ENCODE data around the gene PON2. TPM values are rescaled to one million over a fixed set of nuclear protein-coding genes. Genes with fewer than 3 reads are reported as not detected.

PON2 gene
- polyA plus RNA-seq, 1 donor from 2014 or later, result 23.1 TPM

GRCh38 chr7:95411036-95411435 is 23.8 kb downstream of the PON2 start:
- H3K79me2 ChIP-seq (replicated peaks; ENCODE audit: insufficient read depth, low read length), result no peaks in the 10 kb centered on the region
- H3F3A ChIP-seq (ENCODE audit: insufficient read depth, low read length, poor library complexity, severe bottlenecking), result no peaks in the 10 kb centered on the region
- no peaks in the 10 kb centered on the region for H3K9me2 ChIP-seq (ENCODE audit: insufficient read depth, low read length)
- no peaks in the 10 kb centered on the region for H3K9me3 ChIP-seq (ENCODE audit: low read length)
- H2AFZ ChIP-seq (ENCODE audit: low read depth, low read length), result no peak overlapping the region
- no peaks in the 10 kb centered on the region for H3K36me3 ChIP-seq (ENCODE audit: insufficient read depth, low read length)
- no peak overlapping the region for H3K4me2 ChIP-seq (ENCODE audit: low read length)
- H3K27ac ChIP-seq (ENCODE audit: low read length), result no peak overlapping the region
- TF ChIP-seq EZH2 (IDR thresholded peaks at IDR 0.05; ENCODE audit: borderline replicate concordance, insufficient read depth, low read length, poor library complexity, severe bottlenecking) (no peak), TAF1 (IDR thresholded peaks at IDR 0.05; ENCODE audit: low read depth) (no peak), POLR2AphosphoS5 (IDR thresholded peaks at IDR 0.05) (no peak)
- no peak overlapping the region for H3K9ac ChIP-seq (ENCODE audit: low read length)
- H3K4me3 ChIP-seq (ENCODE audit: low read length), result no peak overlapping the region
- no peaks in the 10 kb centered on the region for H3K27me3 ChIP-seq (ENCODE audit: insufficient read depth, low read depth, low read length)
- H4K20me1 ChIP-seq (ENCODE audit: insufficient read depth), result no peaks in the 10 kb centered on the region

GRCh38 chr7:95407751-95408150 is 27.1 kb downstream of the PON2 start:
- Histone ChIP-seq H3K9me2 (ENCODE audit: insufficient read depth, low read length) (no peaks in the 10 kb centered on the region), H3K27me3 (ENCODE audit: insufficient read depth, low read depth, low read length) (no peaks in the 10 kb centered on the region), H3K4me2 (ENCODE audit: low read length) (no peak overlapping the region), H3K4me3 (ENCODE audit: low read length) (no peak overlapping the region), H3K9ac (ENCODE audit: low read length) (no peak overlapping the region), H4K20me1 (ENCODE audit: insufficient read depth) (no peaks in the 10 kb centered on the region), H3K79me2 (replicated peaks; ENCODE audit: insufficient read depth, low read length) (no peaks in the 10 kb centered on the region), H2AFZ (ENCODE audit: low read depth, low read length) (no peak overlapping the region), H3K9me3 (ENCODE audit: low read length) (no peaks in the 10 kb centered on the region), H3K36me3 (ENCODE audit: insufficient read depth, low read length) (no peaks in the 10 kb centered on the region), H3F3A (ENCODE audit: insufficient read depth, low read length, poor library complexity, severe bottlenecking) (no peaks in the 10 kb centered on the region), H3K27ac (ENCODE audit: low read length) (no peak overlapping the region)
- TF ChIP-seq MXI1 (conservative IDR thresholded peaks at IDR 0.05; ENCODE audit: poor library complexity, severe bottlenecking), result no peak
- no peak for TF ChIP-seq EZH2 (IDR thresholded peaks at IDR 0.05; ENCODE audit: borderline replicate concordance, insufficient read depth, low read length, poor library complexity, severe bottlenecking)
- TF ChIP-seq EP300 (conservative IDR thresholded peaks at IDR 0.05; ENCODE audit: poor library complexity, severe bottlenecking), result no peak
- TF ChIP-seq TAF1 (IDR thresholded peaks at IDR 0.05; ENCODE audit: low read depth), result no peak
- no peak for TF ChIP-seq CTCF (IDR thresholded peaks at IDR 0.05; ENCODE audit: poor library complexity, severe bottlenecking)
- no peak for TF ChIP-seq SMC3 (conservative IDR thresholded peaks at IDR 0.05; ENCODE audit: poor library complexity)
- TF ChIP-seq RAD21 (conservative IDR thresholded peaks at IDR 0.05), result no peak
- TF ChIP-seq REST (IDR thresholded peaks at IDR 0.05; ENCODE audit: borderline replicate concordance), result no peak
- no peak for TF ChIP-seq POLR2AphosphoS5 (IDR thresholded peaks at IDR 0.05)

- H3K27ac ChIP-seq (ENCODE audit: low read length), result no peak overlapping the region
- TF ChIP-seq REST (IDR thresholded peaks at IDR 0.05; ENCODE audit: borderline replicate concordance) (no peak), MXI1 (conservative IDR thresholded peaks at IDR 0.05; ENCODE audit: poor library complexity, severe bottlenecking) (no peak), EZH2 (IDR thresholded peaks at IDR 0.05; ENCODE audit: borderline replicate concordance, insufficient read depth, low read length, poor library complexity, severe bottlenecking) (no peak), TAF1 (IDR thresholded peaks at IDR 0.05; ENCODE audit: low read depth) (no peak), EP300 (conservative IDR thresholded peaks at IDR 0.05; ENCODE audit: poor library complexity, severe bottlenecking) (no peak)
- H3F3A ChIP-seq (ENCODE audit: insufficient read depth, low read length, poor library complexity, severe bottlenecking), result no peaks in the 10 kb centered on the region
- no peak overlapping the region for H3K4me3 ChIP-seq (ENCODE audit: low read length)
- no peaks in the 10 kb centered on the region for H3K27me3 ChIP-seq (ENCODE audit: insufficient read depth, low read depth, low read length)
- H3K4me2 ChIP-seq (ENCODE audit: low read length), result no peak overlapping the region
- H3K9ac ChIP-seq (ENCODE audit: low read length), result no peak overlapping the region
- no peaks in the 10 kb centered on the region for H3K9me2 ChIP-seq (ENCODE audit: insufficient read depth, low read length)
- no peaks in the 10 kb centered on the region for H3K79me2 ChIP-seq (replicated peaks; ENCODE audit: insufficient read depth, low read length)
- no peaks in the 10 kb centered on the region for H3K9me3 ChIP-seq (ENCODE audit: low read length)
- no peak overlapping the region for H2AFZ ChIP-seq (ENCODE audit: low read depth, low read length)
- H3K36me3 ChIP-seq (ENCODE audit: insufficient read depth, low read length), result no peaks in the 10 kb centered on the region
- no peaks in the 10 kb centered on the region for H4K20me1 ChIP-seq (ENCODE audit: insufficient read depth)
These were observed 29.0 kb downstream of the PON2 start for GRCh38 chr7:95405800-95406199.
